Posterior cingulate gyrus (tissue), 11 donors: ENCODE measurements around the gene RASA3.
"Not testable (repeated sequence)": the region's sequence is repeated elsewhere in the genome, so short reads cannot be mapped to it uniquely, and the experiment has no call there.

Experiments
- DNase-seq, 10 donors: peaks; one replicate each; pipeline versions ENCODE4 v3.0.0 to v3.0.0-alpha.2; 2020 to 2021; ENCODE audit warnings: mixed read lengths in 3 of 10
- intact Hi-C: fragments of 100-400 bp; cut with DNase I; formaldehyde crosslinking; loops from one replicate; pipeline ENCODE4 v1.15.1; 2023

The RASA3 gene

GRCh38 chr13:114076329-114077090, 55.9 kb downstream of the RASA3 start:
- intact Hi-C loops = no loop called here
- peak in 3 of 10 donors; percentile 10 to 72 (median 52) for DNase-seq

- DNase-seq = peak in 2 of 10 donors; percentile 12 to 50
- intact Hi-C loops = not testable (repeated sequence)
Measured at GRCh38 chr13:114075811-114076210, 56.6 kb downstream of the RASA3 start.

GRCh38 chr13:114074671-114075315, 57.6 kb downstream of the RASA3 start:
- peak in 5 of 10 donors; percentile 2 to 68 (median 43) for DNase-seq
- intact Hi-C loops = no loop called here

- intact Hi-C loops = no loop called here
- DNase-seq = peak in 3 of 10 donors; percentile 11 to 70 (median 32)
Measured at GRCh38 chr13:114073881-114074612, 58.4 kb downstream of the RASA3 start.

GRCh38 chr13:114072421-114072820, 60.0 kb downstream of the RASA3 start:
- intact Hi-C loops = no loop called here
- DNase-seq = peak in 2 of 10 donors; percentile 43 to 61

- intact Hi-C loops = no loop called here
- peak in 3 of 10 donors; percentile 15 to 42 (median 36) for DNase-seq
Measured at GRCh38 chr13:114071991-114072390, 60.4 kb downstream of the RASA3 start.

GRCh38 chr13:114071410-114071809, 61.0 kb downstream of the RASA3 start:
- intact Hi-C loops = no loop called here
- peak in 4 of 10 donors; percentile 20 to 79 (median 72) for DNase-seq

GRCh38 chr13:114070098-114070799, 62.2 kb downstream of the RASA3 start:
- intact Hi-C loops = no loop called here
- DNase-seq = peak in 5 of 10 donors; percentile 5 to 59 (median 28)

- intact Hi-C loops = loop anchor here (10.0 kb wide), 1 partner anchor 65 kb away; the partner anchor contains the start of gene RASA3
- DNase-seq = peak in 3 of 10 donors; percentile 47 to 72 (median 70)
Measured at GRCh38 chr13:114069376-114070097, 62.9 kb downstream of the RASA3 start.

- peak in 4 of 10 donors; percentile 14 to 84 (median 30) for DNase-seq
- intact Hi-C loops = loop anchor here (10.0 kb wide), 1 partner anchor 66 kb away; the partner anchor contains the start of gene RASA3
Measured at GRCh38 chr13:114068656-114069318, 63.6 kb downstream of the RASA3 start.

GRCh38 chr13:114067886-114068651, 64.4 kb downstream of the RASA3 start:
- DNase-seq = peak in 4 of 10 donors; percentile 17 to 84 (median 73)
- intact Hi-C loops = loop anchor here (10.0 kb wide), 1 partner anchor 67 kb away; the partner anchor contains the start of gene RASA3

GRCh38 chr13:114067381-114067885, 65.0 kb downstream of the RASA3 start:
- intact Hi-C loops = loop anchor here (10.0 kb wide), 1 partner anchor 67 kb away; the partner anchor contains the start of gene RASA3
- DNase-seq = peak in 3 of 10 donors; percentile 47 to 66 (median 51)

- intact Hi-C loops = loop anchor here (10.0 kb wide), 1 partner anchor 68 kb away; the partner anchor contains the start of gene RASA3
- DNase-seq = peak in 2 of 10 donors; percentile 49 to 62
Measured at GRCh38 chr13:114066956-114067355, 65.5 kb downstream of the RASA3 start.

- intact Hi-C loops = loop anchor here (10.0 kb wide), 1 partner anchor 69 kb away; the partner anchor contains the start of gene RASA3
- peak in 3 of 10 donors; percentile 58 to 79 (median 72) for DNase-seq
Measured at GRCh38 chr13:114065926-114066774, 66.3 kb downstream of the RASA3 start.

- DNase-seq = peak; percentile 63 to 96 (median 78)
- intact Hi-C loops = loop anchor here (10.0 kb wide), 1 partner anchor 69 kb away; the partner anchor contains the start of gene RASA3
Measured at GRCh38 chr13:114065141-114065925, 67.1 kb downstream of the RASA3 start.
